Gastroesophageal sphincter (tissue), 4 donors: Measurements from ENCODE around the gene CSRP2. TPM values are rescaled to one million over a fixed set of nuclear protein-coding genes. Genes with fewer than 3 reads are reported as not detected.

ENCODE experiments used
- ATAC-seq: fragments of 150-250 bp; one replicate; pipeline ENCODE4 v1.9.1; 2016; ENCODE audit warnings: mild to moderate bottlenecking, moderate library complexity
- H3K27ac ChIP-seq, 4 donors: fragments of 200-600 bp; sonication (generic) in 3 of 4; 1 replicate in 3 of 4; 2 replicates in 1 of 4; pipeline ENCODE4 v1.5.1; 2016 to 2019
- H3K27me3 ChIP-seq: fragments of 200-600 bp; sonication (generic); one replicate; pipeline ENCODE4 v1.5.1; 2019
- H3K36me3 ChIP-seq, 2 donors: fragments of 200-600 bp; sonication (generic); one replicate each; pipeline ENCODE4 v1.5.1; 2019; ENCODE audit warnings: control low read depth in 1 of 2
- H3K4me1 ChIP-seq, 3 donors: fragments of 200-600 bp; sonication (generic); 1 replicate in 2 of 3; 2 replicates in 1 of 3; pipeline ENCODE4 v1.5.1; 2016 to 2019; ENCODE audit warnings: control low read depth in 2 of 3
- H3K4me3 ChIP-seq, 2 donors: fragments of 200-600 bp; sonication (generic); one replicate each; pipeline ENCODE4 v1.5.1; 2019; ENCODE audit warnings: mild to moderate bottlenecking in 1 of 2, moderate library complexity in 1 of 2
- H3K9me3 ChIP-seq, 3 donors: fragments of 200-600 bp; sonication (generic); one replicate each; pipeline ENCODE4 v1.5.1; 2017 to 2019; ENCODE audit warnings: control low read depth in 2 of 3
- EP300 ChIP-seq: sonication (generic); formaldehyde crosslinking; IDR thresholded peaks from one replicate; pipeline ENCODE4 v1.6.1; 2017; ENCODE audit warnings: antibody characterized with exemption, mild to moderate bottlenecking
- POLR2A ChIP-seq, 2 donors: fragments of 450-650 bp; IDR thresholded peaks; one replicate each; pipeline ENCODE4 v1.6.1; 2017; ENCODE audit warnings: antibody characterized with exemption in 2 of 2, mild to moderate bottlenecking in 2 of 2, moderate library complexity in 1 of 2
- POLR2AphosphoS5 ChIP-seq: sonication (generic); formaldehyde crosslinking; IDR thresholded peaks from one replicate; pipeline ENCODE4 v1.6.1; 2017; ENCODE audit warnings: antibody characterized with exemption
- WGBS, 2 donors: methylation state at CpG; one replicate each; pipeline ENCODE4 v1.1.5; 2018; ENCODE audit warnings: low coverage in 1 of 2; 5-methylcytosine and 5-hydroxymethylcytosine counted together
- total RNA-seq, 4 donors: library from RNA; depleted of rRNA; stranded (reverse); fragments of >200 nt; gene quantifications; one replicate each; pipeline ENCODE4 v1.1.0, GENCODE V29; 2016
- TF ChIP-seq, protein P1 (sequence below), 4 experiments: fragments of 200-600 bp in 2 of 4; fragments of 450-650 bp in 2 of 4; sonication (generic) in 1 of 4; IDR thresholded peaks; one replicate each; pipeline ENCODE4 v1.5.1; 2017 to 2019; ENCODE audit warnings: antibody characterized with exemption in 4 of 4, mild to moderate bottlenecking in 2 of 4, moderate library complexity in 2 of 4

CSRP2 gene
- total RNA-seq, 4 donors from 2014 or later: 65.8 to 157 (median 111) TPM

DNA sequence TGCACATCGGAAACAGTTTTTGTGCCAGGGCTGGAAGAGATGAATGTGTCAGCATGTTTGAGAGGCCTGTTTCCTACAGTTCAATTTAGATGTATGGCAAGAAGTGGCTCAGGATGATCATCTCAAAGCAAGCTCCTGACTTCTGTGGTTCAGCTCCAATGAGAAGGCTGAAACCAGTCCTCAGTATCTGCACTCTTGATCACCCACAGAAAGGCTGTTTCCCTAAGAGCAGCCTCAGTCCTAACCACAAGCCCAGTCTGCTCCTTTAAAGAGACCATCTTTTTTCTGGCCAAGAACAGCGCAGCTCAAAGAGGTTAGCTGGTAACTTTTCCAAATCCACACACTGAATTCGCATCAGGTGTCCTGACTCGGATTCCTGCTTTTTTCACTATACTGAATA lies 19.2 kb downstream of the CSRP2 start:
- Histone ChIP-seq H3K36me3 (peaks cover 0 to 39% of the 10 kb centered on the region in 2 donors), H3K4me3 (peak overlapping the region in 1 of 2 donors; percentile 2), H3K27ac (peak overlapping the region; percentile 42 to 69 (median 61)), H3K9me3 (peaks cover 0 to 7% (median 0%) of the 10 kb centered on the region in 3 donors), H3K4me1 (peaks cover under 1 to 50% (median 8%) of the 10 kb centered on the region in 3 donors), H3K27me3 (no peaks in the 10 kb centered on the region)
- 26 to 39% methylated on average over 4 of the region's 4 CpGs for WGBS, 2 donors
- TF ChIP-seq POLR2A (IDR thresholded peaks at IDR 0.05) (no peak), POLR2AphosphoS5 (no peak), EP300 (no peak)
- TF ChIP-seq, protein P1, sequence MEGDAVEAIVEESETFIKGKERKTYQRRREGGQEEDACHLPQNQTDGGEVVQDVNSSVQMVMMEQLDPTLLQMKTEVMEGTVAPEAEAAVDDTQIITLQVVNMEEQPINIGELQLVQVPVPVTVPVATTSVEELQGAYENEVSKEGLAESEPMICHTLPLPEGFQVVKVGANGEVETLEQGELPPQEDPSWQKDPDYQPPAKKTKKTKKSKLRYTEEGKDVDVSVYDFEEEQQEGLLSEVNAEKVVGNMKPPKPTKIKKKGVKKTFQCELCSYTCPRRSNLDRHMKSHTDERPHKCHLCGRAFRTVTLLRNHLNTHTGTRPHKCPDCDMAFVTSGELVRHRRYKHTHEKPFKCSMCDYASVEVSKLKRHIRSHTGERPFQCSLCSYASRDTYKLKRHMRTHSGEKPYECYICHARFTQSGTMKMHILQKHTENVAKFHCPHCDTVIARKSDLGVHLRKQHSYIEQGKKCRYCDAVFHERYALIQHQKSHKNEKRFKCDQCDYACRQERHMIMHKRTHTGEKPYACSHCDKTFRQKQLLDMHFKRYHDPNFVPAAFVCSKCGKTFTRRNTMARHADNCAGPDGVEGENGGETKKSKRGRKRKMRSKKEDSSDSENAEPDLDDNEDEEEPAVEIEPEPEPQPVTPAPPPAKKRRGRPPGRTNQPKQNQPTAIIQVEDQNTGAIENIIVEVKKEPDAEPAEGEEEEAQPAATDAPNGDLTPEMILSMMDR (IDR thresholded peaks at IDR 0.05): no peak
- ATAC-seq: no peak

DNA sequence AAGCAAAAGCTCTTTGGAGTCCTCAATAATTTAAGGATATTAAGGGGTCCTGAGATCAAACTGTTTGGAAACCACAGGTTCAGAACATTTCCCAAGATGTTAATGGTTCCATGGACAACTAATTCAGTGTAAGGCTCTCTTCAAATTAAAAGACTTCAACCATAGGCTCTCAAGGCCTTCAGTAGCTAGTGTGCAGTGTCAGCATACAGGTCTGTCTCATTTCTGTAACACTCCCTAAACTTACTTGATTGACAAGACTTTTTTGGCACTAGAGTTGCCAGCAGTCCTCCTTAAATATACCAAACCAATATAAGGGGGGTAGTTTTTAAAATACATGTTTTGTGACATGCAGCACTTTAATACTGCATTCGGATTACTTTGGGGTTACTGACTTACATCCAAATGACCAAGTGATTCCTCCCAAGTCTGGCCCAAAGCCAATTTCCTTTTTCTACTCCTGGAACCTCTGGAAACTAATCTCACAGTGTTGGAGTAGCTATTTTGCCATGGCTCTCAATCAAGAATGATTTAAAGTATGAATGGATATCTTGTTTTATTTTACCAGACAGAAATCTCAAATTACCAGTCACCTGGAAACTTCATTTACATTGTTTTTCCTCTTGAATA lies 22.7 kb downstream of the CSRP2 start:
- H3K4me1 ChIP-seq: peaks cover 0 to 25% (median 0%) of the 10 kb centered on the region in 3 donors
- no peak overlapping the region for H3K4me3 ChIP-seq
- peaks cover 0 to 59% of the 10 kb centered on the region in 2 donors for H3K36me3 ChIP-seq
- H3K27me3 ChIP-seq: no peaks in the 10 kb centered on the region
- H3K9me3 ChIP-seq: peaks cover 0 to 7% (median 0%) of the 10 kb centered on the region in 3 donors
- WGBS, 2 donors: 50 to 67% methylated on average over 1 of the region's 1 CpG
- no peak for ATAC-seq
- TF ChIP-seq, protein P1 (IDR thresholded peaks at IDR 0.05): no peak
- TF ChIP-seq POLR2AphosphoS5: no peak
- TF ChIP-seq POLR2A (IDR thresholded peaks at IDR 0.05): no peak
- TF ChIP-seq EP300: no peak
- no peak overlapping the region for H3K27ac ChIP-seq

DNA sequence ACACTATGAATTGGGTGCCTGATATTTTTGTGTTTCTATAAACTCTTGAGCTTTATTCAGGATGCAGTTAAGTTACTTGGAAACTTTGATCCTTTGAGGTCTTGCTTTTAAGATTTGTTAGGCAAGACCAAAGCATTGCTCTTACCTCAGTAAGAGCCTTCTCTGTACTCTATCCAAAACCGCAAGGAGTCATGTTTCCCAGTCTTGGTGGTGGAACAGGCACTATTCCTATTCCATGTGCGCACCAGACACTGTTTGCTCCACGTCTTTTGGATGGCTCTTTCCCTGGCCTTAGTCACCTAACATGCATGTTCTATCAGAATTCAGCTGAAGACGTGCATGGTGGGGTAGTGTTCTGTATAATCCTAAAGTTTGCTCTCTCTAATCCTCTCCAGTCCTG lies 23.5 kb downstream of the CSRP2 start:
- peaks cover 0 to 67% of the 10 kb centered on the region in 2 donors for H3K36me3 ChIP-seq

DNA sequence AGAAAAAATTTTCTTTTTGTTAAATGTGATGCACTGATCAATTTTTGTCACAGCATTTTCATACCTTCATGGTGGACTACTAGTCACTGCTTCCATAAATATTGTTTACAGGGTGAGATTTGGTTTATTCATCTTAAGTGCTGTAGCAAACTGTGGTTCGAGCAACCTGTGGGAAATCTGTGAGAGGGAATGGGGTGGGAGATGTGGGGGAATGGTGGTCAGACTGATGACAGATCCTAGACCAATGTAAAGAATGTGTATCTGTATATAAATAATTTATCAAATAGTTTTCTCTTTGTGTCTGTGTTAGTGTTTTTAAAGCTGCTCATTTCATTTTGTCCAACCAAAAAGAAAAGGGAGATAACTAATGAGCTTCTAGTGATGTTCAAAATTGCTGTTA lies 26.7 kb downstream of the CSRP2 start:
- Histone ChIP-seq H3K4me1 (no peaks in the 10 kb centered on the region), H3K36me3 (peaks cover 0 to 76% of the 10 kb centered on the region in 2 donors), H3K27ac (no peak overlapping the region), H3K4me3 (no peak overlapping the region), H3K27me3 (no peaks in the 10 kb centered on the region), H3K9me3 (peaks cover 0 to 7% (median 0%) of the 10 kb centered on the region in 3 donors)
- WGBS, 2 donors: 86 to 88% methylated on average over 1 of the region's 1 CpG
- TF ChIP-seq, protein P1 (IDR thresholded peaks at IDR 0.05): no peak
- TF ChIP-seq POLR2AphosphoS5 (no peak), EP300 (no peak), POLR2A (IDR thresholded peaks at IDR 0.05) (no peak)
- ATAC-seq: no peak

More for the DNA sequence above, 23.5 kb downstream of the CSRP2 start:
- Histone ChIP-seq H3K4me1 (peaks cover 0 to 17% (median 0%) of the 10 kb centered on the region in 3 donors), H3K9me3 (peaks cover 0 to 7% (median 0%) of the 10 kb centered on the region in 3 donors), H3K27me3 (no peaks in the 10 kb centered on the region), H3K27ac (no peak overlapping the region), H3K4me3 (no peak overlapping the region)
- no peak for ATAC-seq
- WGBS, 2 donors: 90 to 97% methylated on average over 3 of the region's 4 CpGs
- TF ChIP-seq EP300 (no peak), POLR2AphosphoS5 (no peak), POLR2A (IDR thresholded peaks at IDR 0.05) (no peak)
- TF ChIP-seq, protein P1 (IDR thresholded peaks at IDR 0.05): no peak

DNA sequence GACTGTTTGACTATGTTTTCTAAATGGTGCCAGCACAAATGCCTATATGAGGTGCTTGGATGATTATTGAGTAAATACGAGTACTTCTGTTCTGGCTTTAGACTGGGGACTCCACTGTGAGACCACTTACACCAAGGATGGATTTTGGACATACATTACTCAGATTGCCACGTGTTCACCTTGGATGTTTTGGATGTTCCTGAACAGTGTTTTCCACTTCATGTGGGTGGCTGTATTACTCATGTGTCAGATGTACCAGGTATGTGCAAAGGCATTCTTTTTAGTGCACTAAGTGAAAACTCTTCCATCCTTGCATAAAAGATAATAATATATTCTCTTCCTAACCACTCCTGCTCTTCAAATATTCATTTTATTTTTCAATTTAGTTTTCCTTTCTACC lies 30.7 kb downstream of the CSRP2 start:
- no peak for TF ChIP-seq POLR2A (IDR thresholded peaks at IDR 0.05)
- TF ChIP-seq, protein P1 (IDR thresholded peaks at IDR 0.05): no peak
- no peak for TF ChIP-seq EP300
- TF ChIP-seq POLR2AphosphoS5: no peak
- Histone ChIP-seq H3K27me3 (no peaks in the 10 kb centered on the region), H3K4me1 (peaks cover 0 to 6% (median 0%) of the 10 kb centered on the region in 3 donors), H3K9me3 (no peaks in the 10 kb centered on the region), H3K27ac (no peak overlapping the region), H3K36me3 (peaks cover 0 to 63% of the 10 kb centered on the region in 2 donors), H3K4me3 (no peak overlapping the region)
- WGBS, 2 donors: 63 to 86% methylated on average over 1 to 2 of the region's 2 CpGs
- no peak for ATAC-seq
